GM19328 (cell line): ENCODE measurements around the gene NKAIN2.

ENCODE experiments used
- ATAC-seq: cut with Tn5 transposase; IDR thresholded peaks from one replicate; pipeline ENCODE4 v1.9.1; 2021; ENCODE audit warnings: mild to moderate bottlenecking, moderate library complexity; ENCODE audit not compliant: unreplicated experiment

Gene NKAIN2

GRCh38 chr6:124470803-124471202 lies 667.1 kb downstream of the NKAIN2 start:
- no peak for ATAC-seq

GRCh38 chr6:124475176-124475575 lies 671.5 kb downstream of the NKAIN2 start:
- no peak for ATAC-seq

GRCh38 chr6:124478906-124479305 lies 675.2 kb downstream of the NKAIN2 start:
- ATAC-seq, result no peak

GRCh38 chr6:124479991-124480430 lies 676.3 kb downstream of the NKAIN2 start:
- ATAC-seq, result no peak

- ATAC-seq, result no peak
Observed at GRCh38 chr6:124482071-124482491, 678.4 kb downstream of the NKAIN2 start.

GRCh38 chr6:124487623-124488431 lies 684.2 kb downstream of the NKAIN2 start:
- no peak for ATAC-seq

GRCh38 chr6:124490122-124490521 lies 686.5 kb downstream of the NKAIN2 start:
- ATAC-seq, result no peak

GRCh38 chr6:124493259-124493658 lies 689.6 kb downstream of the NKAIN2 start:
- ATAC-seq, result no peak

GRCh38 chr6:124494956-124495664 lies 691.4 kb downstream of the NKAIN2 start:
- ATAC-seq, result no peak

- ATAC-seq, result no peak
Observed at GRCh38 chr6:124495665-124496190, 692.1 kb downstream of the NKAIN2 start.

- no peak for ATAC-seq
Observed at GRCh38 chr6:124496334-124496733, 692.7 kb downstream of the NKAIN2 start.

GRCh38 chr6:124512431-124512830 lies 708.8 kb downstream of the NKAIN2 start:
- no peak for ATAC-seq

GRCh38 chr6:124517339-124517738 lies 713.7 kb downstream of the NKAIN2 start:
- no peak for ATAC-seq

- no peak for ATAC-seq
Observed at GRCh38 chr6:124520514-124520913, 716.8 kb downstream of the NKAIN2 start.

- no peak for ATAC-seq
Observed at GRCh38 chr6:124522335-124522734, 718.7 kb downstream of the NKAIN2 start.

GRCh38 chr6:124524491-124525200 lies 721.0 kb downstream of the NKAIN2 start:
- ATAC-seq, result no peak

- ATAC-seq, result no peak
Observed at GRCh38 chr6:124530926-124531325, 727.3 kb downstream of the NKAIN2 start.

GRCh38 chr6:124535299-124535698 lies 731.6 kb downstream of the NKAIN2 start:
- no peak for ATAC-seq

- ATAC-seq, result no peak
Observed at GRCh38 chr6:124535746-124536145, 732.1 kb downstream of the NKAIN2 start.

GRCh38 chr6:124536157-124536841 lies 732.6 kb downstream of the NKAIN2 start:
- no peak for ATAC-seq

- ATAC-seq, result no peak
Observed at GRCh38 chr6:124536842-124537191, 733.2 kb downstream of the NKAIN2 start.
